Measurements from ENCODE around the gene CCL13. TPM values are rescaled to one million over a fixed set of nuclear protein-coding genes. Genes with fewer than 3 reads are reported as not detected.

CCL13 gene
- polyA plus RNA-seq, 2 of the 4 experiments (the other 2 are of a cell fraction) = not detected

DNA sequence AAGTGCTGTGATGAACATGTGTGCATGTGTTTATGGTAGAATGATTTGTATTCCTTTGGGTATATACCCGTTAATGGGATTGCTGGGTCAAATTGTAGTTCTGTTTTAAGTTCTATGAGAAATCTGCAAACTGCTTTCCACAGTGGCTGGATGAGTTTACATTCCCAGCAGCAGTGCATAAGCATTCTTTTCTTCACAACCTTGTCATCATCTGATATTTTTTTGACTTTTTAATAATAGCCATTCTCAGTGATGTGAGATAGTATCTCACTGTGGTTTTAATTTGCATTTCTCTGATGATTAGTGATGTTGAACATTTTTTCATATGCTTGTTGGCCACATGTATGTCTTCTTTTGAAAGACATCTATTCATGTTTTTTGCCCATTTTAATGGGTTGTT lies 18.6 kb upstream of the CCL13 start:
- Histone ChIP-seq H3K4me2 (no peak overlapping the region), H3K9me3 (no peaks in the 10 kb centered on the region), H3K4me1 (no peaks in the 10 kb centered on the region), H3K4me3 (no peak overlapping the region), H3K27ac (no peak overlapping the region)
- CTCF ChIA-PET = no interaction called here
- 2% methylated on average over 1 of the region's 1 CpG for WGBS (ENCODE audit: missing lambda C conversion rate)
- POLR2A ChIA-PET = no interaction called here
- DNase-seq (ENCODE audit: low read depth in 1 of 2, low spot score in 1 of 2) (no peak), FAIRE-seq (no peak), ATAC-seq (no peak)
- TF ChIP-seq NFE2L2 (conservative IDR thresholded peaks at IDR 0.05; ENCODE audit: low read length) = no peak
- TF ChIP-seq POLR2AphosphoS2 (conservative IDR thresholded peaks at IDR 0.05; ENCODE audit: low read length) = no peak
- no peak for TF ChIP-seq ESRRA (IDR thresholded peaks at IDR 0.05; ENCODE audit: borderline replicate concordance, low read length)
- no peak for TF ChIP-seq FOSB (CRISPR knock-in tag; IDR thresholded peaks at IDR 0.05)
- no peak for TF ChIP-seq JUN (IDR thresholded peaks at IDR 0.05)
- TF ChIP-seq RAD21 (conservative IDR thresholded peaks at IDR 0.05 in 1 of 2, IDR thresholded peaks at IDR 0.05 in 1 of 2) = no peak
- no peak for TF ChIP-seq MAFK (IDR thresholded peaks at IDR 0.05; ENCODE audit: partially characterized antibody)
- no peak for TF ChIP-seq NPAS2 (CRISPR knock-in tag; IDR thresholded peaks at IDR 0.05; ENCODE audit: borderline replicate concordance)
- no peak for TF ChIP-seq CBX2 (IDR thresholded peaks at IDR 0.05; ENCODE audit: borderline replicate concordance, low read depth)
- TF ChIP-seq RARB (CRISPR knock-in tag; IDR thresholded peaks at IDR 0.05) = no peak
- no peak for TF ChIP-seq HDAC2 (IDR thresholded peaks at IDR 0.05)
- no peak for TF ChIP-seq SMC3 (IDR thresholded peaks at IDR 0.05)
- TF ChIP-seq, protein P1, sequence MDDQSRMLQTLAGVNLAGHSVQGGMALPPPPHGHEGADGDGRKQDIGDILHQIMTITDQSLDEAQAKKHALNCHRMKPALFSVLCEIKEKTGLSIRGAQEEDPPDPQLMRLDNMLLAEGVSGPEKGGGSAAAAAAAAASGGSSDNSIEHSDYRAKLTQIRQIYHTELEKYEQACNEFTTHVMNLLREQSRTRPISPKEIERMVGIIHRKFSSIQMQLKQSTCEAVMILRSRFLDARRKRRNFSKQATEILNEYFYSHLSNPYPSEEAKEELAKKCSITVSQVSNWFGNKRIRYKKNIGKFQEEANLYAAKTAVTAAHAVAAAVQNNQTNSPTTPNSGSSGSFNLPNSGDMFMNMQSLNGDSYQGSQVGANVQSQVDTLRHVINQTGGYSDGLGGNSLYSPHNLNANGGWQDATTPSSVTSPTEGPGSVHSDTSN (IDR thresholded peaks at IDR 0.05) = no peak
- TF ChIP-seq POLR2A (IDR thresholded peaks at IDR 0.05; ENCODE audit: low read length) = no peak
- no peak for TF ChIP-seq GATA3 (IDR thresholded peaks at IDR 0.05; ENCODE audit: borderline replicate concordance)
- TF ChIP-seq, protein P2, sequence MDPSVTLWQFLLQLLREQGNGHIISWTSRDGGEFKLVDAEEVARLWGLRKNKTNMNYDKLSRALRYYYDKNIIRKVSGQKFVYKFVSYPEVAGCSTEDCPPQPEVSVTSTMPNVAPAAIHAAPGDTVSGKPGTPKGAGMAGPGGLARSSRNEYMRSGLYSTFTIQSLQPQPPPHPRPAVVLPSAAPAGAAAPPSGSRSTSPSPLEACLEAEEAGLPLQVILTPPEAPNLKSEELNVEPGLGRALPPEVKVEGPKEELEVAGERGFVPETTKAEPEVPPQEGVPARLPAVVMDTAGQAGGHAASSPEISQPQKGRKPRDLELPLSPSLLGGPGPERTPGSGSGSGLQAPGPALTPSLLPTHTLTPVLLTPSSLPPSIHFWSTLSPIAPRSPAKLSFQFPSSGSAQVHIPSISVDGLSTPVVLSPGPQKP (IDR thresholded peaks at IDR 0.05; ENCODE audit: low read depth, low read length) = no peak

- ChIA-PET POLR2A (no interaction called here), CTCF (interaction anchor here (0.7 to 3.0 kb wide), 5 partner anchors 22 to 174 kb away, joined by 3 to 10 read pairs (median 3); no protein-coding TSS in a partner anchor)
- no peak overlapping the region for H3K4me2 ChIP-seq
- TF ChIP-seq, protein P2 (IDR thresholded peaks at IDR 0.05; ENCODE audit: low read depth, low read length) = no peak
- TF ChIP-seq REST (IDR thresholded peaks at IDR 0.05) (no peak), HMGXB4 (CRISPR knock-in tag; IDR thresholded peaks at IDR 0.05; ENCODE audit: borderline replicate concordance) (no peak), BHLHE40 (IDR thresholded peaks at IDR 0.05; ENCODE audit: low read depth, low read length) (no peak), EHF (CRISPR knock-in tag; IDR thresholded peaks at IDR 0.05) (no peak)
- 41% methylated on average over 3 of the region's 3 CpGs for WGBS (ENCODE audit: missing lambda C conversion rate)
- ATAC-seq (no peak), DNase-seq (ENCODE audit: low read depth in 1 of 2, low spot score in 1 of 2) (no peak), FAIRE-seq (peak; percentile 51)
- no peak overlapping the region for H3K27ac ChIP-seq
- H3K9me3 ChIP-seq = no peaks in the 10 kb centered on the region
- no peaks in the 10 kb centered on the region for H3K4me1 ChIP-seq
- H3K4me3 ChIP-seq = no peak overlapping the region
Observed at GRCh38 chr17:34339138-34339770, 17.0 kb upstream of the CCL13 start.
